HG02885 (cell line): ENCODE results near the gene NSD1.
"Not testable (repeated sequence)": the region's sequence is repeated elsewhere in the genome, so short reads cannot be mapped to it uniquely, and the experiment has no call there.

ENCODE experiments used
- ATAC-seq: cut with Tn5 transposase; IDR thresholded peaks from one replicate; pipeline ENCODE4 v1.9.1; 2021; ENCODE audit warnings: mild to moderate bottlenecking; ENCODE audit not compliant: unreplicated experiment, poor library complexity

The NSD1 gene

DNA sequence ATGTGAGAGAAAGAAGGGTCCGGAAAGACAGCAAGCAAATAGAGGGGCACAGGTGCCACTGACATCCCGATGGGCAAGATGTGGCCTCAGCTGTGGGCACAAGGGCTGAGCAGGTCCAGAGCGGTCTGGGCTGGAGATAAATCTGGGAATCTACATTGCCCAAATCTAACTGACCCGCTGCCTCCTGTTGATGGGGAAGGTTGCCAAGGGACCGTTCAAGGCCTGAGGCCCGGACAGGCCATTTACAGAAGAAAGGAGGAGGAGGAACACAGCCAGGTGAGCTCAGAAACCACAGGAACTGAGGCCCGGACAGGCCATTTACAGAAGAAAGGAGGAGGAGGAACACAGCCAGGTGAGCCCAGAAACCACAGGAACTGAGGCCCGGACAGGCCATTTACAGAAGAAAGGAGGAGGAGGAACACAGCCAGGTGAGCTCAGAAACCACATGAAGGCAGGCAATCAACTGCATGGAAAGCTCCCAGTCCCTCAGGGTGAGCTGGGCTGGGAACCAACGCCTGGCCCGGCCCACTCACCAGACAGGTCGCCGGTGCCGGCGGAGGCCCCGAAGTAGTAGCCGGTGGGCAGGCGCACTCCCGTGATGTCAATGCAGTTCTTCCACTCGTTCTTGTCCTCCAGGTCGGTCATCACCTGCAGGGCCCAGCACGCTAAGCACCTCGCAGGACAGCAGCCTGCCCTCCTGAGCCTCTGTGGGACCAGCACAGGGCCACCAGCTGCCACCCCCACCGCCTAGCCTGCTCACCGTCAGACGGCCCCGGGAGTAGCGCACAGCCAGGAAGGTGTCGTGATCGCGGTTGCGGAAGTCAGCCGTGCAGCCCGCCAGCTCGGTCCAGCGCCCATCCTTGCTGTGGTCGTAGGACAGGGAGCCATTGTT lies 203.3 kb downstream of the NSD1 start:
- ATAC-seq, result no peak

GRCh38 chr5:177338251-177339106 lies 204.9 kb downstream of the NSD1 start:
- ATAC-seq, result no peak

DNA sequence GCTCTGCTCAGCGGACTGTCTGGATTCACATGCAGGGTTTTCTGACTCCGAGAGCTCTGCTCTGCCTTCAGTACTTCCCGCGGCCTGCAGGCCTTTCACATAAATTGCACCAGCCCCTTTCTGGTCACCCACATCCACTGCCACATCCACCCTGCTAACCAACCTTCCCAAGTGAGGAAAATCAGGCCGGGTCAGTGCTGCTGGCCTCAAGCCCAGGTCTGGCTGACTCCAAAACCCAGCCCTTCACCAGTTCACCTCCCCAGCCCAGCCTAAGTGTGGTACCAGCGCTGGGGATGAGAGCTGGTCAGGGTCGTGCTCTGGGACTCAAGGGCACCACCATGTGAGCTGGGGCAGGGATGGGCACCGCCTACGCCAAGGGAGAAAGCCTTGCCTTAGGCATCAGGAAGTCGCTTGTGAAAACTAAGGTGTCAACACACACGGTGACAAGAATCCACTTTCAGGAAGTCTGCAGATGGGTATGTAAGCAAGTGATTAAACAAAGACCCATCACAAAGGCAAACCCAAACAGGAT lies 205.6 kb downstream of the NSD1 start:
- no peak for ATAC-seq

DNA sequence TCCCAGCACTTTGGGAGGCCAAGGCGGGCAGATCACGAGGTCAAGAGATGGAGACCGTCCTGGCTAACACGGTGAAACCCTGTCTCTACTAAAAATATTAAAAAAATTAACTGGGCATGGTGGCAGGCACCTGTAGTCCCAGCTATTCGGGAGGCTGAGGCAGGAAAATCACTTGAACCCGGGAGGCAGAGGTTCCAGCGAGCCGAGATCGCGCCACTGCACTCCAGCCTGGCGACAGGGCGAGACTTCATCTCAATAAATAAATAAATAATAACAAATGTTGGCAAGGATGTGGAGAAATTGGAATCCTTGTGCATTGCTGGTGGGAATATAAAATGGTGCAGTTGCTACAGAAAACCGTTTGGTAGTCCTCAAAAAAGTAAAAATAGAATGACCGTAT lies 209.4 kb downstream of the NSD1 start:
- not testable (repeated sequence) for ATAC-seq

- no peak for ATAC-seq
These were observed 210.2 kb downstream of the NSD1 start for GRCh38 chr5:177343777-177344176.

- ATAC-seq, result no peak
These were observed 211.3 kb downstream of the NSD1 start for GRCh38 chr5:177344891-177345290.

- no peak for ATAC-seq
These were observed 213.2 kb downstream of the NSD1 start for GRCh38 chr5:177346820-177347219.

GRCh38 chr5:177347699-177348098 lies 214.1 kb downstream of the NSD1 start:
- ATAC-seq, result no peak

- no peak for ATAC-seq
These were observed 215.7 kb downstream of the NSD1 start for GRCh38 chr5:177349362-177349647.

DNA sequence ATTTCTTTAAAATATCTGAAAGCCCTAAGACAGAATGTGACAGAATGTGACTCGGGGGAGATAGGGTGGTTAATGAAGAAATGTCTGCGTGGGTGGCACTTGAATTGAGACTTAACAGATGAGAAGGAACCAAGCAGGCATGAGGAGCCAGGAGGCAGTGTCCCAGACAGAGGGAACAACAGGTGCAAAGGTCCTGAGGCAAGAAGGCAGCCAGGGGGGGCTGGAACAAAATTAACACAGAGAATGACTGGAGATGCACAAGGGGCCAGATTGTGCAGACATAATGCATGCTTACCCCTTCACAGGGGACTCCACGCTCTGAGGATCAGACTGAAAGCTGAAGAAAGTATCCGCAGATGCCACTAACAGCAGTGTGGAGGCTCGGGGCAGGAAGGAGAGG lies 216.2 kb downstream of the NSD1 start:
- ATAC-seq, result no peak
